GM12801 (cell line): ENCODE measurements around the gene PI16.

Source experiments
- CTCF ChIP-seq: IDR thresholded peaks from one replicate; pipeline ENCODE4 v1.5.1; 2011; ENCODE audit warnings: control low read depth; ENCODE audit not compliant: insufficient read length; ENCODE audit errors: extremely low read depth

Gene PI16

GRCh38 chr6:36940027-36940426, 14.5 kb upstream of the PI16 start:
- no peak for TF ChIP-seq CTCF

- TF ChIP-seq CTCF: no peak
Measured at GRCh38 chr6:36944650-36945049, 9.9 kb upstream of the PI16 start.

GRCh38 chr6:36945301-36945700, 9.2 kb upstream of the PI16 start:
- TF ChIP-seq CTCF: no peak

- no peak for TF ChIP-seq CTCF
Measured at GRCh38 chr6:36946526-36946925, 8.0 kb upstream of the PI16 start.

DNA sequence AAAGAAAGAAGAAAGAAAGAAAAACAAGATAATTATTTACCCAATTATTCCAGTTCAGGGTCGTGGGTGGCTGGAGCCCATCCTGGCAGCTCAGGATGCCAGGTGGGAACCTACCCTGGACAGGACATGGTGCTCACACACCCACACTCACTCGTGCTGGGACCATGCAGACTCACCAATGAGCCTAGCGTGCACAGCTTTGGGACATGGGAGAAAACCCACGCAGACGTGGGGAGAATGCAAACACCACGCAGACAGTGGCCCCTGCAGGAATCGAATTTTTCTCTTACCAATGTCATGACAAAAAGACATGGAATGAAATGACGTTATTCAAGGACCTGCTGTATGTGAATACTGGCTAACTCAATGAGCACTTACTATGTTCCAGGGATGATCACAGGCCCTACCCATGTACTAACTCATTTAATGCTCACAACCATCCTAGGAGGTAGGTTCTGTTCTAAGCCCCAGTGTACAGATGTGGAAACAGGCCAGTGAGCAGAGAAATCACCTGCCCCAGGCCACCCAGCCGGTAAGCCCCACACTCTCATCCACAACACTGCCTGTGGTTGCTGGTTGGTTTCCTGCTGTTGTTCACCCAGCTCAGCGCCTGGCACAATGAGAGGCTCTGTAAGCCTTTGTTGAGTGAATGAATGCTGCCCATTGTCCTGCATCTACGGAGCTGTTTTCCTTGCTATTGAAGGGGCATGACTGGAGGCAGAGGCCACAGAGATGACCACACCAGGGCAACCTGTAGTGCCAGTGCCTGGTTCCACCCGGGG, 6.8 kb upstream of the PI16 start:
- TF ChIP-seq CTCF: no peak

- no peak for TF ChIP-seq CTCF
Measured at GRCh38 chr6:36949636-36950035, 4.9 kb upstream of the PI16 start.

DNA sequence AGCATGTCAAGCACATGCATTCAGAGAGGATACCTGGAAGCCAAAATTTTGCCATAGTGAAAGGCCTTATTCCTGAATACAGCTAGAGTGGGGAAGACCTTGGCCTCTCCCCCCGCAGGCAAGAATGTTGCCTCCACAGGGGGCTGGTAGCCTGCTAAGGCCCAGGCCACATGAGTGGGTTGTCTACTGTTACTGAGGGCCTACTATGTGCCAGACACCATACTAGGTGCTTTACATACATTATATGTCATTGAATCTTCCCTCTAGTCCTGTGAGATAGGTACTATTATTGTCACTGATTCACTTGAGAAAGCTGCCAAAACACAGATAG, 642 bp upstream of the PI16 start:
- TF ChIP-seq CTCF: no peak

DNA sequence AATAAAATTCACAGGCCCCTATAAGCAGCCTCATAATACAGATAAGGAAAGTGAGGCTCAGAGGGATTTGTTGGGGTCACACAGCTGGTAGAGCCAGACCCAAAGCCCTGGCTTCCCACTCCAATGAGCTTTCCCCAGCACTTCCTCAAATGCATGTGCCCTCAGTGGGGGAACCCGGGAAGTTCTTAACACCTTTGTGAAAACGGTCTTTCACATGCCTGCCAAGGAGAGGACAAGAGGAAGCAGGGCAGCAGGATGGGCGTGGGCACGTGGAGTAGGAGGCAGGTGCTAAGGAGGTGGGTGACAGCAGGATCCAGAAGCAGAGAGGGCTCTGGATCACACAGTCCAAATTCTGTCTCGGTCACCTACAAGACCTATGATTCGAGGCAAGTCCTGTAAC, 598 bp downstream of the PI16 start:
- no peak for TF ChIP-seq CTCF
